ENCODE results near the gene DGKB.

The DGKB gene
- total RNA-seq = 0 to 0.18 (median 0) reads per million in 4 experiments

- no peak for DNase-seq
Measured at GRCh38 chr7:14902589-14903067, at the start of gene DGKB. Gene DGKB (minus strand): TSS chr7:14902751.

- DNase-seq = no peak
Measured at GRCh38 chr7:14950013-14950412, 47.5 kb upstream of the DGKB start.

- DNase-seq = no peak
Measured at GRCh38 chr7:14938181-14938580, 35.6 kb upstream of the DGKB start.

GRCh38 chr7:14937581-14937980 lies 35.0 kb upstream of the DGKB start:
- DNase-seq = no peak

- DNase-seq = no peak
Measured at GRCh38 chr7:14936554-14936953, 34.0 kb upstream of the DGKB start.

GRCh38 chr7:14934839-14935238 lies 32.3 kb upstream of the DGKB start:
- no peak for DNase-seq

GRCh38 chr7:14931511-14932215 lies 29.1 kb upstream of the DGKB start:
- DNase-seq = no peak

GRCh38 chr7:14924398-14924797 lies 21.8 kb upstream of the DGKB start:
- DNase-seq = no peak

- DNase-seq = no peak
Measured at GRCh38 chr7:14911077-14911476, 8.5 kb upstream of the DGKB start.

- no peak for DNase-seq
Measured at GRCh38 chr7:14908697-14909096, 6.1 kb upstream of the DGKB start.

GRCh38 chr7:14905764-14906163 lies 3.2 kb upstream of the DGKB start:
- DNase-seq = no peak

- DNase-seq = no peak
Measured at GRCh38 chr7:14900051-14900450, 2.5 kb downstream of the DGKB start.

GRCh38 chr7:14899030-14899429 lies 3.5 kb downstream of the DGKB start:
- DNase-seq = no peak

GRCh38 chr7:14896461-14896860 lies 6.1 kb downstream of the DGKB start:
- DNase-seq = no peak

GRCh38 chr7:14894826-14895225 lies 7.7 kb downstream of the DGKB start:
- DNase-seq = no peak

- DNase-seq = no peak
Measured at GRCh38 chr7:14892961-14893360, 9.6 kb downstream of the DGKB start.

- DNase-seq = no peak
Measured at GRCh38 chr7:14891289-14891688, 11.3 kb downstream of the DGKB start.

GRCh38 chr7:14888962-14889361 lies 13.6 kb downstream of the DGKB start:
- DNase-seq = no peak

- DNase-seq = no peak
Measured at GRCh38 chr7:14886533-14886932, 16.0 kb downstream of the DGKB start.

GRCh38 chr7:14875941-14876587 lies 26.5 kb downstream of the DGKB start:
- DNase-seq = no peak

GRCh38 chr7:14871880-14872279 lies 30.7 kb downstream of the DGKB start:
- DNase-seq = no peak

- no peak for DNase-seq
Measured at GRCh38 chr7:14870394-14870793, 32.2 kb downstream of the DGKB start.

GRCh38 chr7:14868937-14869336 lies 33.6 kb downstream of the DGKB start:
- no peak for DNase-seq

GRCh38 chr7:14861456-14861855 lies 41.1 kb downstream of the DGKB start:
- DNase-seq = no peak

- no peak for DNase-seq
Measured at GRCh38 chr7:14859267-14859666, 43.3 kb downstream of the DGKB start.
